Naive B cell (primary cell): ENCODE measurements around the gene ANKRD65. TPM values are rescaled to one million over a fixed set of nuclear protein-coding genes. Genes with fewer than 3 reads are reported as not detected.
A peak's percentile ranks its signal among the peaks of the same experiment; 100 is the strongest.

Experiments
- ATAC-seq, 2 donors: fragments of 150-1000 bp; cut with Tn5 transposase; 2 replicates each; pipeline ENCODE4 v1.10.0; 2021; ENCODE audit warnings: low read depth in 2 of 2, mild to moderate bottlenecking in 2 of 2, moderate library complexity in 2 of 2
- DNase-seq: peaks from one replicate; pipeline ENCODE4 v3.0.0; 2022
- H3K27ac Mint-ChIP-seq, 6 donors: one replicate each; pipeline ENCODE4 v1.8.0; 2020 to 2022; ENCODE audit warnings: mild to moderate bottlenecking in 6 of 6, mixed read lengths in 6 of 6, moderate library complexity in 5 of 6, inconsistent platforms in 2 of 6
- H3K27me3 Mint-ChIP-seq, 3 donors: one replicate each; pipeline ENCODE4 v1.8.0; 2021 to 2022; ENCODE audit warnings: mixed read lengths in 3 of 3, mild to moderate bottlenecking in 1 of 3
- H3K36me3 Mint-ChIP-seq, 2 donors: one replicate each; pipeline ENCODE4 v1.8.0; 2020 to 2022; ENCODE audit warnings: mixed read lengths in 2 of 2, inconsistent platforms in 1 of 2, mild to moderate bottlenecking in 1 of 2
- H3K4me1 Mint-ChIP-seq, 3 donors: one replicate each; pipeline ENCODE4 v1.8.0; 2020 to 2022; ENCODE audit warnings: mixed read lengths in 3 of 3, inconsistent platforms in 1 of 3, mild to moderate bottlenecking in 1 of 3, moderate library complexity in 1 of 3
- H3K4me3 Mint-ChIP-seq, 8 donors: one replicate each; pipeline ENCODE4 v1.8.0; 2020 to 2022; ENCODE audit warnings: mild to moderate bottlenecking in 8 of 8, mixed read lengths in 8 of 8, moderate library complexity in 8 of 8, inconsistent platforms in 2 of 8
- H3K9me3 Mint-ChIP-seq, 7 donors: one replicate each; pipeline ENCODE4 v1.8.0; 2020 to 2022; ENCODE audit warnings: mixed read lengths in 7 of 7, mild to moderate bottlenecking in 5 of 7, inconsistent platforms in 2 of 7, moderate library complexity in 1 of 7
- polyA plus RNA-seq, 6 donors: library from polyadenylated mRNA; unstranded; fragments of 300-500 nt; fragmentation: Illumina TruSeq; gene quantifications; one replicate each; pipeline ENCODE4 v1.2.3, GENCODE V29; 2021; ENCODE audit warnings: low read depth in 6 of 6

ANKRD65 gene
- polyA plus RNA-seq, 6 donors from 2014 or later: 0.17 to 1.5 (median 0.28) TPM; not detected in 1

GRCh38 chr1:1437904-1438376, 16.9 kb upstream of the ANKRD65 start:
- H3K27me3 Mint-ChIP-seq: peaks cover 3 to 43% (median 5%) of the 10 kb centered on the region in 3 donors
- DNase-seq: no peak
- H3K9me3 Mint-ChIP-seq: no peaks in the 10 kb centered on the region
- no peak overlapping the region for H3K4me3 Mint-ChIP-seq
- no peak for ATAC-seq
- H3K4me1 Mint-ChIP-seq: peaks cover 8 to 23% (median 14%) of the 10 kb centered on the region in 3 donors
- no peaks in the 10 kb centered on the region for H3K36me3 Mint-ChIP-seq
- no peak overlapping the region for H3K27ac Mint-ChIP-seq

GRCh38 chr1:1437033-1437903, 16.2 kb upstream of the ANKRD65 start:
- Mint-ChIP-seq H3K4me1 (peaks cover 8 to 23% (median 14%) of the 10 kb centered on the region in 3 donors), H3K9me3 (no peaks in the 10 kb centered on the region), H3K4me3 (peak overlapping the region in 1 of 8 donors; percentile 23), H3K27ac (no peak overlapping the region), H3K27me3 (peaks cover 3 to 49% (median 10%) of the 10 kb centered on the region in 3 donors), H3K36me3 (no peaks in the 10 kb centered on the region)
- ATAC-seq (no peak), DNase-seq (no peak)

- Mint-ChIP-seq H3K4me3 (peak overlapping the region in 6 of 8 donors; percentile 19 to 79 (median 66)), H3K27me3 (peaks cover 3 to 56% (median 14%) of the 10 kb centered on the region in 3 donors), H3K27ac (no peak overlapping the region), H3K36me3 (no peaks in the 10 kb centered on the region), H3K4me1 (peaks cover 8 to 23% (median 12%) of the 10 kb centered on the region in 3 donors), H3K9me3 (no peaks in the 10 kb centered on the region)
- ATAC-seq (no peak), DNase-seq (no peak)
Measured at GRCh38 chr1:1436630-1437032, 15.6 kb upstream of the ANKRD65 start.

GRCh38 chr1:1435911-1436629, 15.0 kb upstream of the ANKRD65 start:
- DNase-seq: no peak
- peak overlapping the region in 7 of 8 donors; percentile 19 to 88 (median 66) for H3K4me3 Mint-ChIP-seq
- H3K27ac Mint-ChIP-seq: no peak overlapping the region
- H3K9me3 Mint-ChIP-seq: no peaks in the 10 kb centered on the region
- H3K27me3 Mint-ChIP-seq: peaks cover 3 to 59% (median 14%) of the 10 kb centered on the region in 3 donors
- ATAC-seq: peak; percentile 2 to 7
- H3K4me1 Mint-ChIP-seq: peaks cover 8 to 23% (median 12%) of the 10 kb centered on the region in 3 donors
- no peaks in the 10 kb centered on the region for H3K36me3 Mint-ChIP-seq

GRCh38 chr1:1435106-1435903, 14.2 kb upstream of the ANKRD65 start, which contains the start of gene VWA1:
Gene VWA1, plus strand, starts transcription at chr1:1435690. Its CDS starts 59 bp downstream, at chr1:1435749.
- Mint-ChIP-seq H3K27me3 (peaks cover 3 to 56% (median 14%) of the 10 kb centered on the region in 3 donors), H3K36me3 (no peaks in the 10 kb centered on the region), H3K4me3 (peak within 1 kb of the TSS in 7 of 8 donors; percentile 64 to 88 (median 74)), H3K9me3 (no peaks in the 10 kb centered on the region), H3K4me1 (peaks cover 8 to 17% (median 8%) of the 10 kb centered on the region in 3 donors), H3K27ac (peak within 1 kb of the TSS in 1 of 6 donors; percentile 47)
- peak; percentile 65 for DNase-seq
- peak; percentile 73 to 75 for ATAC-seq

GRCh38 chr1:1434824-1435105, 13.7 kb upstream of the ANKRD65 start:
- ATAC-seq (no peak), DNase-seq (no peak)
- H3K27me3 Mint-ChIP-seq: peaks cover 3 to 62% (median 17%) of the 10 kb centered on the region in 3 donors
- no peaks in the 10 kb centered on the region for H3K36me3 Mint-ChIP-seq
- H3K9me3 Mint-ChIP-seq: no peaks in the 10 kb centered on the region
- H3K4me3 Mint-ChIP-seq: peak overlapping the region in 7 of 8 donors; percentile 52 to 79 (median 71)
- peaks cover 8 to 17% (median 8%) of the 10 kb centered on the region in 3 donors for H3K4me1 Mint-ChIP-seq
- H3K27ac Mint-ChIP-seq: peak overlapping the region in 1 of 6 donors; percentile 47

- Mint-ChIP-seq H3K4me3 (peak overlapping the region in 5 of 8 donors; percentile 21 to 74 (median 39)), H3K27me3 (peaks cover 3 to 67% (median 22%) of the 10 kb centered on the region in 3 donors), H3K9me3 (no peaks in the 10 kb centered on the region), H3K27ac (peak overlapping the region in 1 of 6 donors; percentile 47), H3K4me1 (peaks cover 8 to 17% (median 8%) of the 10 kb centered on the region in 3 donors), H3K36me3 (no peaks in the 10 kb centered on the region)
- ATAC-seq (peak; percentile 45 to 52), DNase-seq (peak; percentile 35)
Measured at GRCh38 chr1:1434131-1434823, 13.2 kb upstream of the ANKRD65 start.

- peaks cover 8 to 17% (median 8%) of the 10 kb centered on the region in 3 donors for H3K4me1 Mint-ChIP-seq
- H3K27ac Mint-ChIP-seq: peak overlapping the region in 1 of 6 donors; percentile 62
- peaks cover 3 to 71% (median 23%) of the 10 kb centered on the region in 3 donors for H3K27me3 Mint-ChIP-seq
- peak overlapping the region in 2 of 8 donors; percentile 44 to 74 for H3K4me3 Mint-ChIP-seq
- peak in 1 of 2 donors; percentile 6 for ATAC-seq
- H3K9me3 Mint-ChIP-seq: no peaks in the 10 kb centered on the region
- H3K36me3 Mint-ChIP-seq: no peaks in the 10 kb centered on the region
- DNase-seq: no peak
Measured at GRCh38 chr1:1433804-1434130, 12.7 kb upstream of the ANKRD65 start.

- H3K36me3 Mint-ChIP-seq: no peaks in the 10 kb centered on the region
- peaks cover 11 to 21% (median 12%) of the 10 kb centered on the region in 3 donors for H3K4me1 Mint-ChIP-seq
- peak overlapping the region in 3 of 8 donors; percentile 32 to 74 (median 53) for H3K4me3 Mint-ChIP-seq
- no peak for DNase-seq
- peak overlapping the region in 1 of 6 donors; percentile 62 for H3K27ac Mint-ChIP-seq
- H3K9me3 Mint-ChIP-seq: peaks cover 0 to 4% (median 0%) of the 10 kb centered on the region in 7 donors
- no peak for ATAC-seq
- peaks cover 8 to 71% (median 29%) of the 10 kb centered on the region in 3 donors for H3K27me3 Mint-ChIP-seq
Measured at GRCh38 chr1:1432951-1433803, 12.1 kb upstream of the ANKRD65 start.

- Mint-ChIP-seq H3K27ac (no peak overlapping the region), H3K9me3 (peaks cover 0 to 4% (median 0%) of the 10 kb centered on the region in 7 donors), H3K4me1 (peaks cover 11 to 21% (median 12%) of the 10 kb centered on the region in 3 donors), H3K4me3 (peak overlapping the region in 2 of 8 donors; percentile 32 to 53), H3K27me3 (peaks cover 8 to 72% (median 30%) of the 10 kb centered on the region in 3 donors), H3K36me3 (no peaks in the 10 kb centered on the region)
- DNase-seq (no peak), ATAC-seq (no peak)
Measured at GRCh38 chr1:1432274-1432950, 11.3 kb upstream of the ANKRD65 start.

- Mint-ChIP-seq H3K27me3 (peaks cover 8 to 72% (median 30%) of the 10 kb centered on the region in 3 donors), H3K36me3 (no peaks in the 10 kb centered on the region), H3K27ac (no peak overlapping the region), H3K9me3 (peaks cover 0 to 4% (median 0%) of the 10 kb centered on the region in 7 donors), H3K4me1 (peaks cover 12 to 21% (median 14%) of the 10 kb centered on the region in 3 donors), H3K4me3 (no peak overlapping the region)
- no peak for ATAC-seq
- no peak for DNase-seq
Measured at GRCh38 chr1:1431845-1432273, 10.8 kb upstream of the ANKRD65 start.
